HG03571 (cell line): ENCODE measurements around the gene PTGER2.

Source experiments
- ATAC-seq: cut with Tn5 transposase; IDR thresholded peaks from one replicate; pipeline ENCODE4 v1.9.1; 2021; ENCODE audit not compliant: unreplicated experiment

Gene PTGER2

GRCh38 chr14:52333823-52334657 lies 19.9 kb downstream of the PTGER2 start:
- ATAC-seq, result no peak

- ATAC-seq, result no peak
These were observed 22.1 kb downstream of the PTGER2 start for GRCh38 chr14:52336241-52336640.

DNA sequence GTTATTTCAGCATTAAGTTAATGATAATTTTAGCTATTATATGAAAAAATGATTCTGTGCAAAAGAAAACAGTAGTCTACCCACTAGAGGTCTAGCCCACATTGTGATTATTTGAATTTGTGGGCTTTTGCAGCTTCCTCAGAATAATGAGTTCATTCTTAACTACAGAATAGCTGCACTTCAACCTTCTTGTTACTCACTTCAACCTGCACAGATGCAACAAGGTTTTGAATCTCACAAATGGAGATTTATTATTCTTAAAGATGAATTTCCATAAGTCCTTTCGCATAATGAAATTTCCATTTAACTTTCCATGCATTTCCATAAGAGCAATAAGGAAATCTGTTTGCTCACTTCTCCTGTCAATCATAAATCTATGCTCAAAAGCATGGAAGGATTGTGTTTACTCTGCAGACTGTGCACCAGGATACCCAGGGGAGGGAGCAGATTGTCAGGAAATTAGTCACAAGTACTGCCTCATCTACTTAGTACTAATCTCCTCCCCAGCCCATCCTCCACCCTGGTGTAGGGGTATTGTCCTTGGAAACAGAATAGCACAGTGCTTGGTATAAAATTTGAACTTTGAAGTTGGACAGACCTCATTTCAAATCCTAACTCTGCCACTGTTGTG lies 24.1 kb downstream of the PTGER2 start:
- no peak for ATAC-seq

GRCh38 chr14:52339262-52339661 lies 25.1 kb downstream of the PTGER2 start:
- ATAC-seq, result no peak

GRCh38 chr14:52342849-52343596 lies 28.9 kb downstream of the PTGER2 start:
- no peak for ATAC-seq

DNA sequence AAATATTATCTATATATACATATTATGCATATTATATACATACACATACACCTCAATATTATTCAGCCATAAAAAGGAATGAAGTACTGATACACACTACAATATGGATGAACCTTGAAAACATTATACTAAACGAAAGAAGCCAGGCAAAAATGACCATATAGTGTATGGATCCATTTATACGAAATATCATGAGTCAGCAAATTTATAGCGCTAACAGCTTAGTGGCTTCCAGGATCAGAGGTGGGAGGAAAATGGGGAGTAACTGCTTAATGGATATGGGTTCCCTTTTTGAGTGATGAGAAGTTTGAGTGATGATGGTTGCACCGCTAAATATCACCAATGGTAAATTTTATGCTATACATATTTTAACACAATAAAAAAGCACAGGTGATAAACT lies 32.7 kb downstream of the PTGER2 start:
- ATAC-seq, result no peak

DNA sequence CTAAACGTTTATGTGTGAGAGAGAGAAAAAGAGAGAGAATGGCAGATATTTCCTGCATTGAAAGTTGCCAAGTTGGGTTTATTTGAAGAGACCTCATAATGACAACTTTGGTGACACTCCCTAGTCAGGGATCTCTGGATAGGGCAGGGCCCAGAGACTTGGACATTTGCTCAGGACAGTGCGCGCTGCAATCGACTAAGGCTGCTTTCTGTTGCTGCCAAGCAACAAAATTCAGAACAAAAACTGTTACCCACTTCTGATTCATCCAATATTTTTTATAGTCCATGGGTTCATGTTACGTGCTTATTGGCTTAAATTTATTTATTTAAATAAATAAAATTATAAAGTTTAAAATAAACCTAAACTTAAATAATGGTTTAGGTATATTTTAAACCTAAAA lies 34.2 kb downstream of the PTGER2 start:
- ATAC-seq, result no peak

- ATAC-seq, result no peak
These were observed 34.7 kb downstream of the PTGER2 start for GRCh38 chr14:52348776-52349175.

GRCh38 chr14:52349731-52350130 lies 35.6 kb downstream of the PTGER2 start:
- no peak for ATAC-seq

- no peak for ATAC-seq
These were observed 36.3 kb downstream of the PTGER2 start for GRCh38 chr14:52350445-52350844.

GRCh38 chr14:52351233-52352060 lies 37.3 kb downstream of the PTGER2 start:
- peak; percentile 22 for ATAC-seq

DNA sequence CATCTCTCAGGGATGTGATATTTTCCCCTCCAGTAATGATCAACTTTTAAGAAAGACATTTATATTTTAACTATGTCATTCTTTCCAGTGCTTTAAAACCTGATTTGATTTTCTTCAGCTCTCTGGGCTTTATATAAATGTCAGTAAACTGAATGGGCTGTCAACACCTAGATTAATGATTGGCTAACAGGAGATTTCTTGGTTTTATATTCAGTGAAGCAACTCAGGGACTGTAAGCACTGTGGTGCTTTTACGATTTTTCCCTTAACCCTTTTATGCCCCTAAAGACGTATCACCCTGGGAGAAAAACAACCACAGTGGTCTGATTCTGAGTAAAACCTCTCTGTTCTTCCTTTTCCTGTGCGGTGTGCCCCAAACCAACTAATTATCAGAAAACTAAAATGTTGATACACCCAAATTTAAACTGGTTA lies 38.0 kb downstream of the PTGER2 start:
- peak; percentile 88 for ATAC-seq

- no peak for ATAC-seq
These were observed 38.5 kb downstream of the PTGER2 start for GRCh38 chr14:52352569-52352968.

- no peak for ATAC-seq
These were observed 40.1 kb downstream of the PTGER2 start for GRCh38 chr14:52354242-52354641.

DNA sequence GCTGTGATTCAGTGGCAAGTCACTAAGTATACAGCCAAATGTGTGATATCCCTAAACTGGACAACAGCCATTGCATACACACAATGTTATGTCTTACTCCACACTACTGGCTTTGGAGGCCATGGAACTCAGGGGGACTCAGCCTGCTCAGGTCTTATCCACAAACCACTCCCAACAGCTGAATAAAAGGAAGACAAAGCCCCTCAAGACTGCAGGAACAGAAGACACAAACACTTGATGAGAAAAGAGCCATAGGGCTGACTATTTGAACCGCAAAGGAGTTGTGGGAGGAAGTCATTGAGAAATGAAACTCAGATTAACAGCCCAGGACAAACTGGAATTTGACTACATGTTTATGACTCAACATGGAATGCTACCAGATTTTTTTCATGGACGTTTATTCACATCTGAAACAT lies 40.9 kb downstream of the PTGER2 start:
- no peak for ATAC-seq

DNA sequence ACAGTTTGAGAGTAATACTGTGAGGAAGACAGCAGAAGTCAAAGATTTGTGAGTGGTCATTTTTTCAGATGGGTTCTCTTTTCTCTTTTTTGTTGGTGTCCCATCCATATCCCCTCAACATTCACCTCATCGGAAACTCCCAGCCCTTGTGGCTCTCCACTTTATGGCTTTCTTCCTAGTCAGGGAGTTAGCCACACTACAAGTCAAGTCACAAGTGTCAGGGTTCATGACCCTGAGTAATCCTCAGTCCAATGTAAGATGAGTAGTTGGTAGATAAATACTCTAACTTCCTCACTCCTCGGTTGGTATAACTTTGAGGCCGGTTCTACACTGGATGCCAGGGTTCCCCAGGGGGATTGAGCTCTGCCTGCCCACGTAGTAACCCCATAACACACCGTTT lies 41.4 kb downstream of the PTGER2 start:
- no peak for ATAC-seq

- ATAC-seq, result no peak
These were observed 41.9 kb downstream of the PTGER2 start for GRCh38 chr14:52356025-52356424.

GRCh38 chr14:52360831-52361230 lies 46.7 kb downstream of the PTGER2 start:
- no peak for ATAC-seq

GRCh38 chr14:52363041-52363704 lies 49.1 kb downstream of the PTGER2 start:
- ATAC-seq, result no peak

DNA sequence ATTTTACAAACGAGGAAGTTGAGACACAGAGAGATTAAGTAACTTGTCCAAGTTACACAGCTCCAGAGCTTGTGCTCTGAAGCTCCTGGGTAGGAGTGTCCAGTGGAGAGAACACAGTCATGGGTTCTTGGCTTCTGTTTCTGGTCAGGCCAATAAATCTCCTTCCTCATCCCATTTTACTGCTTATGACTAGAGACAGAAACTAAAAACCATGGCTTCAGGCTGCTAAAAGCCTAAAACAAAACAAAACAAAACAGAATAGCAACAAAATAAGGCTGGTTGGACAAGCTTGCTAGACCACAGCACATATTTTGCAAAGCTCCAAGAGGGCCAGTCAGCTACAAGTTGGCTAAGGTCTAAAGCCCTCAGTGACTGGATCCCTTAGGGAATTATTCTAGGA lies 49.8 kb downstream of the PTGER2 start:
- no peak for ATAC-seq
